HepG2 (cell line): Measurements from ENCODE around the gene MITF.
"Not testable (repeated sequence)": the region's sequence is repeated elsewhere in the genome, so short reads cannot be mapped to it uniquely, and the experiment has no call there.

Experiments used
- CBX2 ChIP-seq, 2 experiments: fragments of 200-600 bp in 1 of 2; sonication (generic); formaldehyde crosslinking in 1 of 2; IDR thresholded peaks; 2 replicates each; pipeline versions ENCODE4 v1.7.0 to v1.8.1; 2018 to 2022; ENCODE audit warnings: low read depth in 2 of 2, low read length in 1 of 2, mild to moderate bottlenecking in 1 of 2, missing genetic modification reagents in 1 of 2
- FOXA1 ChIP-seq, 2 experiments: fragments of 450-650 bp in 1 of 2; sonication (generic) in 1 of 2; formaldehyde crosslinking in 1 of 2; IDR thresholded peaks; 2 replicates each; pipeline versions ENCODE4 v1.4.0 to v1.6.1; 2016 to 2020; ENCODE audit warnings: missing genetic modification reagents in 1 of 2
- KLF11 ChIP-seq: IDR thresholded peaks from 2 replicates; pipeline ENCODE4 v1.6.1; 2016; ENCODE audit warnings: missing compliant biosample characterization
- PRDM15 ChIP-seq: sonication (generic); formaldehyde crosslinking; IDR thresholded peaks from 2 replicates; pipeline ENCODE4 v1.4.0; 2020; ENCODE audit warnings: missing genetic modification reagents
- SMARCE1 ChIP-seq: fragments of 450-650 bp; IDR thresholded peaks from 2 replicates; pipeline ENCODE4 v1.6.1; 2017; ENCODE audit warnings: borderline replicate concordance
- ZFX ChIP-seq: sonication (generic); formaldehyde crosslinking; IDR thresholded peaks from 2 replicates; pipeline ENCODE4 v1.4.0; 2020; ENCODE audit warnings: mild to moderate bottlenecking, low read depth, missing genetic modification reagents, moderate library complexity
- ZNF354B ChIP-seq: sonication (generic); formaldehyde crosslinking; IDR thresholded peaks from 2 replicates; pipeline ENCODE4 v1.8.0; 2022; ENCODE audit warnings: mild to moderate bottlenecking, missing genetic modification reagents
- ZNF678 ChIP-seq: sonication (generic); formaldehyde crosslinking; IDR thresholded peaks from 2 replicates; pipeline ENCODE4 v1.4.0; 2020; ENCODE audit warnings: mild to moderate bottlenecking, missing genetic modification reagents
- TF ChIP-seq, protein P1 (sequence below): sonication (generic); formaldehyde crosslinking; IDR thresholded peaks from 2 replicates; pipeline ENCODE4 v1.5.0; 2020; ENCODE audit warnings: missing genetic modification reagents

DNA sequence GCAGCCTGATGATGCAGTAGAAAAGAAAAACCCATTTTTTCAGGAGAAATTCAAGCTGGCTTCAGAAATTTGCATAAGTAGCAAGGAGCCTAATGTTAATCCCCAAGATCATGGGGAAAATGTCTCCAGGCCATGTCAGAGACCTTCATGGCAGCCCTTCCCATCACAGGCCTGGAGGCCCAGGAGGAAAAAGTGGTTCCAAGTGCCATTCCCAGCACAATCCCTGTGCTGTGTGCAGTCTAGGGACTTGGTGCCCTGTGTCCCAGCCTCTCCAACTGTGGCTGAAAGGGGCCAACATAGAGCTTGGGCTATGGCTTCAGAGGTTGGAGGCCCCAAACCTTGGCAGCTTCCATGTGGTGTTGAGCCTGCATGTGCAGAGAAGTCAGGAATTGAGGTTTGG lies 170.6 kb downstream of the MITF start:
- TF ChIP-seq PRDM15 (CRISPR knock-in tag); ZNF678 (CRISPR knock-in tag); ZFX (CRISPR knock-in tag); ZNF354B (CRISPR knock-in tag); CBX2 (IDR thresholded peaks at IDR 0.05; ENCODE audit: low read depth, low read length); CBX2 (CRISPR knock-in tag; IDR thresholded peaks at IDR 0.05; ENCODE audit: low read depth); SMARCE1; FOXA1 (IDR thresholded peaks at IDR 0.05); FOXA1 (CRISPR knock-in tag; IDR thresholded peaks at IDR 0.05); KLF11 (CRISPR knock-in tag): not testable (repeated sequence)
- TF ChIP-seq, protein P1, sequence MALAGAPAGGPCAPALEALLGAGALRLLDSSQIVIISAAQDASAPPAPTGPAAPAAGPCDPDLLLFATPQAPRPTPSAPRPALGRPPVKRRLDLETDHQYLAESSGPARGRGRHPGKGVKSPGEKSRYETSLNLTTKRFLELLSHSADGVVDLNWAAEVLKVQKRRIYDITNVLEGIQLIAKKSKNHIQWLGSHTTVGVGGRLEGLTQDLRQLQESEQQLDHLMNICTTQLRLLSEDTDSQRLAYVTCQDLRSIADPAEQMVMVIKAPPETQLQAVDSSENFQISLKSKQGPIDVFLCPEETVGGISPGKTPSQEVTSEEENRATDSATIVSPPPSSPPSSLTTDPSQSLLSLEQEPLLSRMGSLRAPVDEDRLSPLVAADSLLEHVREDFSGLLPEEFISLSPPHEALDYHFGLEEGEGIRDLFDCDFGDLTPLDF (CRISPR knock-in tag), result not testable (repeated sequence)
